ENCODE measurements around the gene TMEM205.
A peak's percentile ranks its signal among the peaks of the same experiment; 100 is the strongest.
"Not testable (repeated sequence)": the region's sequence is repeated elsewhere in the genome, so short reads cannot be mapped to it uniquely, and the experiment has no call there.

Gene TMEM205

DNA sequence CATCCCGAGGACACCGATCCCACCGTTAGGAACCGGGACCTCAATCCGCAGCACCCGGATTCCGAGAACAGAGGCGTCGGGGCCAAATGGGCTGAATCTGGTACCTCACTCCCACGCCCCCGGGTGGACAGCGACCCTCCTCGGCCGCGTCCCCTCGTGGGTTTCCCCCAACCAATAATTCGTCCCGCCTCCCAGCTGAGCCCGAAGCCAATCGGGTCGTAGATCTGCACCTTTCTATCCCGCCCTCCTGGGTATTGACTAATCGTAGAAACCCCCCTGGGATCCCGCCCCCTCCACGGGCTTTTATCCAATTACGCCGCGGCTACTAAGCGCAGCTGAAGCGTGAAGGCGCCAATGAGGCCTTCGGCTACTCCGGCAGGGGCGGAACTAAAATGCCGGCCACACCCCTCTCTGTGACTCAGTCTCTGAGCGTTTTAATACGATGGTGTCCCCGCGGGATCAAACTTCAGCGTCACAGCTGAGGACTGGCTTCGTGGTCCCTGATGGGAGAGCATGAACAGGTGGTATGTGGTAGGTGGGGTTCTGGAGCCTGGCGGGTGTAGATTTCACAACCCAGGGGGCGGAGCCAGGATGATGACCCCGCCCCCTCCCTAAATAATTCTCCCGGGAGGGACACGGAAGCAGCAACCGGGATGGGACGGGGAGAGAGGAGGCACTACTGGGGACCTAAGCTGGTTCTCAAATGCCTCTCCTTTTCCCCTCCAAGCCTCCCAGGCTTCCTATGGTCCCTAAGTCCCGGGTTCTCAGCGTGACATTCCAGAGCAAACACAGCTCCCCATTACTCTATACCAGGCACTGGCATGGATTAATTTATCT, at the start of gene TMEM205, which contains the start of gene CCDC159:
Gene TMEM205, minus strand, starts transcription at position 165 of the 837 bp plus-strand sequence. CDS start 649 bp downstream, outside the sequence.
Gene CCDC159, plus strand, starts transcription at position 416 of the 837 bp plus-strand sequence. Its CDS starts 88 bp downstream, at position 504.
- peak; percentile 96 for DNase-seq (ENCODE audit: low spot score)

DNA sequence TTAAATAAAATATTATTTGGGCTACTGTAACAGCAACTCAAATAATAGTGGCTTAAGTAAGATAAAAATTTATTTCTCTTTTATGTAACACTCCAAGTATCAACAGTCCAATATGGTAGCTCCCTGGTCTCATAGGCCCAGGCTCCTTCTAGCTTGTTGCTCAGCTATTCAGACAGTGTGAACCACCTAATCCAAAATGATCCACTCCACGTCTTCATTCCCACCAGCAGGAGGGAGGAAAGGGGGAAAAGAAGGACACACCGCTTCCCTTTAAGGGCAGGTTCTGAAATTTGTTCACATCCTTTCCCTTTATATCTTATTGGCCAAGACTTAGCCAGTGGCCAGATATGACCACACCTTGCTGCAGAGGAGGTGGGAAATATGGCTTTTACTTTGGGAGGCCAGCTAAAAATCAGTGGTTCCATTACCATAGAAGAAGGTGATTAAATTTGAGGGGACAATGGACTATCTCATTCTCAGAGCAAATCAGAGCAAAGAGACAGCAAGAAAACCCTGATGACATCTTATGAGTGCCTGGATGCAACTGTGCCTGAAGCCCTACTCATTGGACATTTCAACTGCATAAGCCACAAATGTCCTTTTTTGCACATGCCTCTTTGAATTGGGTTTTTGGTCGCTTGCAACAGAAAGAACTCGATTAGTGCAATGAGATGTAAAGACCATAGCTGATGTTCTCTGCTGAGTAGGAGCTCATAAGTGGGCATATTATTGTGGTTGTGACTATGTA, 45.0 kb upstream of the TMEM205 start:
- DNase-seq (ENCODE audit: low spot score) (no peak), FAIRE-seq (no peak)

More for the DNA sequence above, at the start of gene TMEM205, which contains the start of gene CCDC159:
- FAIRE-seq: peak; percentile 96

- no peak for FAIRE-seq
- no peak for DNase-seq (ENCODE audit: low spot score)
Measured at GRCh38 chr19:11390359-11390758, 44.3 kb upstream of the TMEM205 start.

GRCh38 chr19:11387162-11388034, 41.3 kb upstream of the TMEM205 start:
- no peak for DNase-seq (ENCODE audit: low spot score)
- no peak for FAIRE-seq

GRCh38 chr19:11384778-11385129, 38.7 kb upstream of the TMEM205 start:
- FAIRE-seq (no peak), DNase-seq (ENCODE audit: low spot score) (no peak)

DNA sequence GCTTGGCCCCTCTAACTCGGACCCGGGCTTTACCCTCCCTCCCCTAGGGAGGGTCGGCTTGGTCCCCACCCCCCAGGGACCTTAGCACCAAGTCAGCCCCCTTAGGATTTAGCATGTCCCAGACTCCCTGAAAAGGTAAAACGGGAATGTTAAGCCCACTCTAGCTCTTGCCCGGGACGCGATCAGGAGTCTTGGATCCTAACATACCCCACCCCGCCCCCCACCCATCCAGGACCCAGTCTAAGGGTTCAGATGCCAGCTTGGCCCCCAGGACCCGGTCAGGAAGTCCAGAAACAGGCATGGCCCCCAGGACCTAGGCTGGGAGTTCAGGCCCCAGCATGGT, 37.6 kb upstream of the TMEM205 start:
- no peak for DNase-seq (ENCODE audit: low spot score)
- FAIRE-seq: no peak

DNA sequence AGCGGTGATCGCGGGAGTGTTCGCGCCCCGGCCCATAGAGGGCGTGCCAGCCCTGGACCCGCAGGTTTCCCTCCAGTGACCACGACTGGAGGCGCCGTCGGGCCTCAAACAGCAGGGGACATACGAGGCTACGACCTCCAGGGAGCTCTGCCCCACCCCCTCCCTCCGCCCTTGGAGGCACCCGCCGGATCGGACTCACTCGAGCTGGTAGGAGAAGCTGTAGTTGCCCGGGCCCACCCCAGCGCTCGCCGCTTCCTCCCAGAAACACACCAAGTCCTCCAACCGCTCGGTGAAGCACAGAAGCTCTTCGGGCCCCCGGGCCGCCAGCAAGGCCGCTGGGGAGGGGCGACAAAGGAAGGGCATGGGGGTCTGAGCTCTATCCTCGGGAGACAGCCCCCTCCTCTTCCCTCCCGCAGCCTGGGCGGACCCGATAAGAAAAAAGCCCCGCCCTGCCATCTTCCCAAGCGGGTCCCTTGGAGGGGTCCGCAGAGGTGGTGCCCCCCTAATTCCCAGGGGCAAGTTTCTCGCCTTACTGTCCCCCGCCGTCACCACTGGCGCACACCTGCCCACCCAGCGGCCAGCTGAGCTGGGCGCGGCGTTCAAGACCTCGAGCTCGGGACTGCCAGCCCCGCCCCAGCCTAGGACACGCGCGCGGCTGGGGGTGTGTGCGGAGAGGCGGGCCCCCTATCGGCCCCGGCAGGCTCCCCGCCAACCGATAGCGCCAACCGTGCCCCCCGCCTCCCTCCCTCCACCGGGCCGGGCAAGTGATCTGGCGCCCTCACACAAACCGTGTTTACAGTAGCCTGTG, 37.0 kb upstream of the TMEM205 start:
- no peak for DNase-seq (ENCODE audit: low spot score)
- no peak for FAIRE-seq

- FAIRE-seq: peak; percentile 83
Measured at GRCh38 chr19:11380653-11381537, 34.8 kb upstream of the TMEM205 start.

DNA sequence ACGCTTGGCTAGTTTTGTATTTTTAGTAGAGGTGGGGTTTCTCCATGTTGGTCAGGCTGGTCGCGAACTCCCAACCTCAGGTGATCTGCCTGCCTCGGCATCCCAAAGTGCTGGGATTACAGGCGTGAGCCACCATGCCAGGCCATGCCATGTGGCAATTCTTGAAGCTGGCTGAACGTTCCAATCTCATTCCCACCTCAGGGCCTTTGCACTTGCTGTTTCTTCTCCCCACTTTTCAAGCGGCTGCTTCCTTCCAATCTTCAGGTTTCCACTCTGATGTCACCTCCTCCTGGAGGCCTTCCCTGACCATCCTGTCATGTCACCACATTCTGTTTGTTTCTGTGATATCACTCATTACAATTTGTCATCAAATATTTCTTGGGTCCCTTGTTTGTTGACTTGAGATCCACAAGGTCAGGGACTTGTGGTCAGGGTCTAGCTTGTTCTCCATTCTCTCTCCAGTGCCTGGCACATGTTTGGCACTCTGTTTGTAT, 33.8 kb upstream of the TMEM205 start:
- no peak for DNase-seq (ENCODE audit: low spot score)
- FAIRE-seq: no peak

More at GRCh38 chr19:11380653-11381537, 34.8 kb upstream of the TMEM205 start:
- peak; percentile 95 for DNase-seq (ENCODE audit: low spot score)

DNA sequence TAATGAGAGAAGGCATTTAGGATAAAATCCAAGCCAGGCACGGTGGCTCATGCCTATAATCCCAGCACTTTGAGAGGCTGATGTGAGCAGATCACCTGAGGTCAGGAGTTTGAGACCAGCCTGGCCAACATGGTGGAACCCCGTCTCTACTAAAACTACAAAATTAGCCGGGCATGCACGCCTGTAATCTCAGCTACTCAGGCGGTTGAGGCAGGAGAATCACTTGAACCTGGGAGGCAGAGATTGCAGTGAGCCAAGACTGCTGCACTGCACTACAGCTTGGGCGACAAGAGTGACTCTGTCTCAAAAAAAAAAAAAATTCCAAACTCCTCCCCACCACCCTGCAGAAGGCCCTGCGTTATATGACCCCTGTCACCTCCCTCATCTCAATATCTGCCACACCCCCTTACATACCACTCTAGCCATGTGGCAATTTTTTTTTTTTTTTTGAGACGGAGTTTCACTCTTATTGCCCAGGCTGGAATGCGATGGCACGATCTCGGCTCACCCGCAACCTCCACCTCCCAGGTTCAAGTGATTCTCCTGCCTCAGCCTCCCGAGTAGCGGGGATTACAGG, 33.3 kb upstream of the TMEM205 start:
- not testable (repeated sequence) for FAIRE-seq; DNase-seq (ENCODE audit: low spot score)

DNA sequence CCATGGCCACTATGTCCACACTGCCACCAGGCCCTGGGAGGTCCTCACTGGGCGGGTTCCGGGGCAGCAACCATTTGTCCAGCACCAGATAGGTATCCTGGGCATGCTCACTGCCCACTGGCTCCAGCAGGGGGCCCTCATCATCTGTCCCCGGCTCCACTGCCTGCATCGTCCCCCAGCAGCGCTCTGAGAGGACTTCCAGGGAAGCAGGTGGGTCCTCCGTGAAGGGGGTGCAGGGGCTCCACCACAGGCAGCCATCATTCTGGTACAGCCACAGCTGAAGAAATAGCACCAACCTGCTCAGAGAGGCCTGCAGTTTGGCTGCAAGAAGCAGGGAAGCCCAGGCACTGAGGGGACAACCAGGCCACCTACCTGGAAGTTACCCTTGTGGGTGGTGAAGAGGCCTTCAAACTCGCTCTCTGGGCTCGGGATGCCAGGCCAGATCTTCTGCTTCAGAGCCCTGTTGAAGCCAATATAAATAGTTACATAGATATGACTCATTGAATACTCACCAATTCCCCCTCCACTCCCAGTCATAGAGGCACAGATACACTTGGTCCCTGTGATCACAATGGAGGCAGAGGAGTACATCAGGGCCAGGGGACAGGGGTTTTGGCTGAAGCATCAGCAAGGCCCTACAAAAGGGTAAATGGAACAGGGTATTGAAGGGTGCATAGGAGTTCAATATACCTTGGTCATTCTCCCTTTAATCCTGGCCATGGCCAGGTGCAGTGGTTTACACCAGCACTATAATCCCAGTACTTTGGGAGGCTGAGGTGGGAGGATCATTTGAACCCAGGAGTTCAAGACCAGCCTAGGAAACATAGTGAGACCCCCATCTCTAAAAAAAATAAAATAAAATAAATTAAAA, 32.5 kb upstream of the TMEM205 start:
- peak; percentile 63 for FAIRE-seq
- peak; percentile 87 for DNase-seq (ENCODE audit: low spot score)

DNA sequence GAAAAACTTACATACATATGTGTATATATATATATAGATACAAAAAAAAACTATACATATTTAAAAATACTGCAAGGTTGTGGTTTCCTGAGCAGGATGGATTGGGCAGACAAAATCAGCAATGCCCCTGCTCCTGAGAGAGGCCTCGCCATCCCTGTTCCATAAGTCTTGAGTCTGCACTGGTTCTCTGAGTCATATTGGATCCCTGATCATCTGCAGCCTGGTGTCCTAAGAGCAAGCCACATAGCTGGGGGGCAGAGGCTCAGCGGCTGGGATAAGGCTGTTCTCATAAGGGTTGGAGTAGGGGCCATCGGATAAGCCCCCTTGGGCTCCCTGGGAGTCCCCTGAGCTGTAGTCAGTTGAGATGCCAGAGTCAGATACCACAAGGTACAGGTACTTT, 31.7 kb upstream of the TMEM205 start:
- FAIRE-seq (no peak), DNase-seq (ENCODE audit: low spot score) (peak; percentile 27)

- FAIRE-seq (peak; percentile 80), DNase-seq (ENCODE audit: low spot score) (peak; percentile 79)
Measured at GRCh38 chr19:11377237-11377636, 31.2 kb upstream of the TMEM205 start.

DNA sequence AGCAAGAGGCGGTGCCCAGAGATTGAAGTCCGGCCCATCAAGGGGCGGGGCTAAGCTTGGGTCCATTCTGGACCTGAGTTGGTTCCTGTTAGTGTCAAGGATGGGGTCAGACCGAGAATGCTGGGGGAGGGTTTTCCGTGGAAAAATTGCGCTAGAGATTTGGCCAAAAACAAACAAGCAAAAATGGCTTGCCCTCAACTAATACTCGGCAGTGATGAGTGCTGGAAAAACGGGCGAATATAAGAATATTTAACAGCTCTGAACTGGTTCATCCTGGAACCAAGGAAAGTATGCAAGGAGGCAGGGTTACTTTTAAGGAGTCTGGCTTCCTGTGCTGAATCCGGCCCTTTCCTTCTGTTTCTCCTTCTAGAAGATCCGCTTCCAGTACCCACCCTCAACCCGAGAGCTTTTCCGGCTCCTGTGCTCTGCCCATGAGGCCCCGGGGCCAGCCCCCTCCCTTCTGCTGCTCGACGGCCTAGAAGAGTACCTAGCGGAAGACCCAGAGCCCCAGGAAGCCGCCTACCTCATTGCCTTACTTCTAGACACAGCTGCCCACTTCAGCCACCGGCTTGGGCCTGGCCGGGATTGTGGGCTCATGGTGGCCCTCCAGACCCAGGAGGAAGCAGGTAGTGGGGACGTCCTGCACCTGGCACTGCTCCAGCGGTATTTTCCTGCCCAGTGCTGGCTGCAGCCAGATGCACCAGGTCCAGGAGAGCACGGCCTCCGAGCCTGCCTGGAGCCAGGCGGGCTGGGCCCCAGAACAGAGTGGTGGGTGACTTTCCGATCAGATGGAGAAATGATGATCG, 29.3 kb upstream of the TMEM205 start:
- no peak for DNase-seq (ENCODE audit: low spot score)

GRCh38 chr19:11374433-11375142, 28.5 kb upstream of the TMEM205 start, which contains the start of gene SWSAP1:
TSS of gene SWSAP1 (plus strand) at chr19:11374666. CDS start at chr19:11374681, 15 bp downstream.
- peak; percentile 95 for FAIRE-seq
- peak; percentile 99 for DNase-seq (ENCODE audit: low spot score)

More for the DNA sequence above, 29.3 kb upstream of the TMEM205 start:
- no peak for FAIRE-seq

GRCh38 chr19:11373885-11374432, 27.9 kb upstream of the TMEM205 start:
- DNase-seq (ENCODE audit: low spot score) (no peak), FAIRE-seq (no peak)

All from RCC 7860 (cell line).